MV-4-11 (cell line): ENCODE measurements around the gene TNNT2.

ENCODE experiments used
- DNase-seq: peaks from one replicate; lab custom pipeline; 2025; lab: John Stamatoyannopoulos, UW

The TNNT2 gene

GRCh38 chr1:201334325-201335173 is 42.9 kb downstream of the TNNT2 start:
- no peak for DNase-seq

GRCh38 chr1:201332616-201333335 is 44.7 kb downstream of the TNNT2 start:
- DNase-seq: no peak

- no peak for DNase-seq
These were observed 45.5 kb downstream of the TNNT2 start for GRCh38 chr1:201332021-201332420.

GRCh38 chr1:201331166-201331565 is 46.3 kb downstream of the TNNT2 start:
- no peak for DNase-seq

GRCh38 chr1:201330541-201330940 is 46.9 kb downstream of the TNNT2 start:
- no peak for DNase-seq

GRCh38 chr1:201329801-201330200 is 47.7 kb downstream of the TNNT2 start:
- DNase-seq: no peak

- DNase-seq: no peak
These were observed 48.2 kb downstream of the TNNT2 start for GRCh38 chr1:201329286-201329685.

- DNase-seq: no peak
These were observed 48.9 kb downstream of the TNNT2 start for GRCh38 chr1:201328576-201328975.

GRCh38 chr1:201327687-201328240 is 49.7 kb downstream of the TNNT2 start:
- DNase-seq: no peak

- no peak for DNase-seq
These were observed 50.8 kb downstream of the TNNT2 start for GRCh38 chr1:201326710-201327109.

GRCh38 chr1:201325678-201326060 is 51.8 kb downstream of the TNNT2 start:
- DNase-seq: no peak

- no peak for DNase-seq
These were observed 52.4 kb downstream of the TNNT2 start for GRCh38 chr1:201324821-201325677.

GRCh38 chr1:201324306-201324705 is 53.2 kb downstream of the TNNT2 start:
- DNase-seq: no peak

- no peak for DNase-seq
These were observed 54.6 kb downstream of the TNNT2 start for GRCh38 chr1:201322653-201323510.

GRCh38 chr1:201321826-201322390 is 55.6 kb downstream of the TNNT2 start:
- no peak for DNase-seq

GRCh38 chr1:201320168-201320788 is 57.2 kb downstream of the TNNT2 start:
- DNase-seq: no peak

- DNase-seq: no peak
These were observed 57.8 kb downstream of the TNNT2 start for GRCh38 chr1:201319631-201320030.

GRCh38 chr1:201318504-201319340 is 58.8 kb downstream of the TNNT2 start:
- DNase-seq: no peak

- DNase-seq: no peak
These were observed 59.9 kb downstream of the TNNT2 start for GRCh38 chr1:201317551-201317950.
